ENCODE measurements around the gene GKN1.

The GKN1 gene

GRCh38 chr2:68959001-68959400, 15.4 kb upstream of the GKN1 start:
- no peak overlapping the region for H3K4me3 ChIP-seq (ENCODE audit: low read length)
- TF ChIP-seq, protein P1, sequence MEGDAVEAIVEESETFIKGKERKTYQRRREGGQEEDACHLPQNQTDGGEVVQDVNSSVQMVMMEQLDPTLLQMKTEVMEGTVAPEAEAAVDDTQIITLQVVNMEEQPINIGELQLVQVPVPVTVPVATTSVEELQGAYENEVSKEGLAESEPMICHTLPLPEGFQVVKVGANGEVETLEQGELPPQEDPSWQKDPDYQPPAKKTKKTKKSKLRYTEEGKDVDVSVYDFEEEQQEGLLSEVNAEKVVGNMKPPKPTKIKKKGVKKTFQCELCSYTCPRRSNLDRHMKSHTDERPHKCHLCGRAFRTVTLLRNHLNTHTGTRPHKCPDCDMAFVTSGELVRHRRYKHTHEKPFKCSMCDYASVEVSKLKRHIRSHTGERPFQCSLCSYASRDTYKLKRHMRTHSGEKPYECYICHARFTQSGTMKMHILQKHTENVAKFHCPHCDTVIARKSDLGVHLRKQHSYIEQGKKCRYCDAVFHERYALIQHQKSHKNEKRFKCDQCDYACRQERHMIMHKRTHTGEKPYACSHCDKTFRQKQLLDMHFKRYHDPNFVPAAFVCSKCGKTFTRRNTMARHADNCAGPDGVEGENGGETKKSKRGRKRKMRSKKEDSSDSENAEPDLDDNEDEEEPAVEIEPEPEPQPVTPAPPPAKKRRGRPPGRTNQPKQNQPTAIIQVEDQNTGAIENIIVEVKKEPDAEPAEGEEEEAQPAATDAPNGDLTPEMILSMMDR (IDR thresholded peaks at IDR 0.05; ENCODE audit: insufficient read depth, low read depth, low read length, missing control alignments): no peak
- no peak for DNase-seq (ENCODE audit: low read depth)

DNA sequence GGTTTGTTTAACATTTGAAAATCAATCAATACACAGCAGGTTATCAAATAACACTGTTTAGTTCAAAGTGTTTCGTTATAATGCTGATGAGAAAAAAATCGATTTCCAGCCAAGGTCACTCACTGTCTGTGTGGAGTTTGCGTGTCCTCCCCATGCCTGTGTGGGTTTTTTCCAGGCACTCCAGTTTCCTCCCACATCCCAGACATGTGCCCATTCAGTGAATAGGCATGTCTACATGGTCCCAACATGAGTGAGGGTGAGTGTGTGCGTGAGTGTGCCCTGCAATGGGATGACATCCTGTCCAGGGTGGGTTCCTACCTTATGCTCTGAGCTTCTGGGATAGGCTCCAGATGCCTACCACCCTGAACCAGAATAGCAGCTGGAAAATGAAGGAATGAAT, 13.1 kb upstream of the GKN1 start:
- no peak overlapping the region for H3K4me3 ChIP-seq (ENCODE audit: low read length)
- no peak for DNase-seq (ENCODE audit: low read depth)
- TF ChIP-seq, protein P1 (IDR thresholded peaks at IDR 0.05; ENCODE audit: insufficient read depth, low read depth, low read length, missing control alignments): no peak

DNA sequence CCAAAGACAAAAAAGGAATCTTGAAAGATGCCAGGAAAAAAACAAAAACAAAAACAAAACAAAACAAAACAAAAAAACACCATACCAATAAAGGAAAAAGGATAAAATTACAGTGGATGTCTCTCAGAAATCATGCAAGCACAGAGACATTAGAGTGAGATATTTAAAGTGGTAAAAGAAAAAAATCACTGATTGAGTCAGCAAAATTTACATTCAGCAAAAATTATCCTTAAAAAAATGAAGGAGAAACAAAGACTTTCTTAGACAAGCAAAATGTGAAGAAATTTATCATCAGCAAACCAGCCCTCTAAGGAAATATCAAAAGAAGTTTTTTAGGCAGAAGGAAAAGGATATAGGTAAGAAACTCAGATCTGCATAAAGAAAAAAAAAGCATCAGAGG, 10.2 kb upstream of the GKN1 start:
- TF ChIP-seq, protein P1 (IDR thresholded peaks at IDR 0.05; ENCODE audit: insufficient read depth, low read depth, low read length, missing control alignments): no peak
- no peak for DNase-seq (ENCODE audit: low read depth)
- H3K4me3 ChIP-seq (ENCODE audit: low read length): no peak overlapping the region

DNA sequence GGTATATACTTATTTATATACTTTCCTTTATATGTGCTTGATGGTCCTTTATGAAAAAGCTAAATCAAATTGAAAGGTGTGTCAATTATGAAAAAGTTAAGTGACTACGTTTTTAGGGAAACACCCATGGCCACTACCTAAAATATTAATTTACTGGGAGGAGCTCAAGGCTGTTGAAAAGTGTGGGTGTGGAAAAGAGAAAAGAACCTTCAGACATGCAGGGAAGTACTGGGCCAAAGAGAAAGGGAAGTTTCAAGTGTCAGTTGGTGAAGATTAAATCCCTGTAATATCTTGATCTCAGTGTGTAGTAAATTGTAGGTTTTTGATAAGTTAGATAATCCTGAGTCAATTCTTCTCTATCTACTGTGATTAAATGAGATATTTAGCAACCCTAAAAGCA, 6.2 kb upstream of the GKN1 start:
- TF ChIP-seq, protein P1 (IDR thresholded peaks at IDR 0.05; ENCODE audit: insufficient read depth, low read depth, low read length, missing control alignments): no peak
- H3K4me3 ChIP-seq (ENCODE audit: low read length): no peak overlapping the region
- DNase-seq (ENCODE audit: low read depth): no peak

- no peak for DNase-seq (ENCODE audit: low read depth)
- TF ChIP-seq, protein P1 (IDR thresholded peaks at IDR 0.05; ENCODE audit: insufficient read depth, low read depth, low read length, missing control alignments): no peak
- no peak overlapping the region for H3K4me3 ChIP-seq (ENCODE audit: low read length)
These were observed 4.5 kb upstream of the GKN1 start for GRCh38 chr2:68969736-68970490.

GRCh38 chr2:68970566-68971265, 3.7 kb upstream of the GKN1 start:
- TF ChIP-seq, protein P1 (IDR thresholded peaks at IDR 0.05; ENCODE audit: insufficient read depth, low read depth, low read length, missing control alignments): no peak
- H3K4me3 ChIP-seq (ENCODE audit: low read length): no peak overlapping the region
- no peak for DNase-seq (ENCODE audit: low read depth)
